ENCODE data around the gene TFF1.

The TFF1 gene

GRCh38 chr21:42398436-42399028 lies 32.2 kb upstream of the TFF1 start:
- DNase-seq (ENCODE audit: low read depth) = no peak

GRCh38 chr21:42397746-42398394 lies 31.5 kb upstream of the TFF1 start:
- no peak for DNase-seq (ENCODE audit: low read depth)

GRCh38 chr21:42396799-42397745 lies 30.7 kb upstream of the TFF1 start:
- DNase-seq (ENCODE audit: low read depth) = no peak

GRCh38 chr21:42395905-42396651 lies 29.7 kb upstream of the TFF1 start, which contains the start of gene TMPRSS3:
TMPRSS3 (minus strand) TSS chr21:42396052; CDS start chr21:42395417, 635 bp downstream.
- no peak for DNase-seq (ENCODE audit: low read depth)

- no peak for DNase-seq (ENCODE audit: low read depth)
Measured at GRCh38 chr21:42395302-42395701, 29.0 kb upstream of the TFF1 start.

- DNase-seq (ENCODE audit: low read depth) = no peak
Measured at GRCh38 chr21:42393443-42393950, 27.2 kb upstream of the TFF1 start.

GRCh38 chr21:42392731-42393442 lies 26.6 kb upstream of the TFF1 start:
- no peak for DNase-seq (ENCODE audit: low read depth)

- no peak for DNase-seq (ENCODE audit: low read depth)
Measured at GRCh38 chr21:42391297-42391696, 25.0 kb upstream of the TFF1 start.

- DNase-seq (ENCODE audit: low read depth) = no peak
Measured at GRCh38 chr21:42390696-42391095, 24.4 kb upstream of the TFF1 start.

- DNase-seq (ENCODE audit: low read depth) = no peak
Measured at GRCh38 chr21:42390193-42390592, 23.9 kb upstream of the TFF1 start.

GRCh38 chr21:42389449-42389835 lies 23.1 kb upstream of the TFF1 start:
- DNase-seq (ENCODE audit: low read depth) = no peak

- no peak for DNase-seq (ENCODE audit: low read depth)
Measured at GRCh38 chr21:42388740-42389448, 22.6 kb upstream of the TFF1 start.

- no peak for DNase-seq (ENCODE audit: low read depth)
Measured at GRCh38 chr21:42387843-42388340, 21.6 kb upstream of the TFF1 start.

GRCh38 chr21:42387164-42387563 lies 20.8 kb upstream of the TFF1 start:
- no peak for DNase-seq (ENCODE audit: low read depth)

- no peak for DNase-seq (ENCODE audit: low read depth)
Measured at GRCh38 chr21:42386034-42386591, 19.8 kb upstream of the TFF1 start.

- no peak for DNase-seq (ENCODE audit: low read depth)
Measured at GRCh38 chr21:42385619-42386018, 19.3 kb upstream of the TFF1 start.

GRCh38 chr21:42384989-42385388 lies 18.7 kb upstream of the TFF1 start:
- DNase-seq (ENCODE audit: low read depth) = no peak

GRCh38 chr21:42384156-42384945 lies 18.0 kb upstream of the TFF1 start:
- DNase-seq (ENCODE audit: low read depth) = no peak

- DNase-seq (ENCODE audit: low read depth) = no peak
Measured at GRCh38 chr21:42383331-42383730, 17.0 kb upstream of the TFF1 start.

Measured in stimulated activated CD8-positive, alpha-beta memory T cell treated with anti-CD3 and anti-CD28 coated beads, Interleukin-15, amount 100 ng/mL, for 1 hour (primary cell).